GM23338 (cell line): Measurements from ENCODE around the gene SNHG17. TPM values are rescaled to one million over a fixed set of nuclear protein-coding genes. Genes with fewer than 3 reads are reported as not detected.

Experiments used
- ATAC-seq: fragments of 200-7000 bp; cut with Tn5 transposase; 3 replicates; pipeline ENCODE4 v1.9.1; 2020
- DNase-seq: peaks from one replicate; pipeline ENCODE4 v3.0.0-alpha.2; 2015; ENCODE audit warnings: low spot score
- H2AFZ ChIP-seq: fragments of 200-600 bp; sonication (generic); 2 replicates; pipeline ENCODE4 v1.8.0; 2016; ENCODE audit warnings: antibody characterized with exemption, mild to moderate bottlenecking, moderate library complexity
- H3F3A ChIP-seq: fragments of 200-600 bp; sonication (generic); replicated peaks from 2 replicates; pipeline ENCODE4 v1.8.0; 2017; ENCODE audit warnings: antibody characterized with exemption, mixed run types, low read depth
- H3K27ac ChIP-seq: fragments of 200-600 bp; sonication (generic); 2 replicates; pipeline ENCODE4 v1.6.1; 2016; ENCODE audit warnings: low read depth
- H3K27me3 ChIP-seq: fragments of 200-600 bp; sonication (generic); 2 replicates; pipeline ENCODE4 v1.8.0; 2016; ENCODE audit warnings: mild to moderate bottlenecking, mixed run types, moderate library complexity; ENCODE audit not compliant: insufficient read depth
- H3K36me3 ChIP-seq: fragments of 200-600 bp; sonication (generic); 2 replicates; pipeline ENCODE4 v1.8.0; 2016; ENCODE audit warnings: mild to moderate bottlenecking; ENCODE audit not compliant: insufficient read depth
- H3K4me1 ChIP-seq: fragments of 200-600 bp; sonication (generic); 2 replicates; pipeline ENCODE4 v1.8.0; 2016; ENCODE audit warnings: mild to moderate bottlenecking, moderate library complexity; ENCODE audit not compliant: insufficient read depth
- H3K4me2 ChIP-seq: fragments of 200-600 bp; sonication (generic); 2 replicates; pipeline ENCODE4 v1.7.1; 2017; ENCODE audit warnings: mixed run types
- H3K4me3 ChIP-seq: fragments of 200-600 bp; sonication (generic); 2 replicates; pipeline ENCODE4 v1.6.1; 2016; ENCODE audit warnings: mixed run types
- H3K79me2 ChIP-seq: fragments of 200-600 bp; sonication (generic); replicated peaks from 2 replicates; pipeline ENCODE4 v1.8.0; 2017; ENCODE audit warnings: mild to moderate bottlenecking; ENCODE audit not compliant: insufficient read depth
- H3K9me2 ChIP-seq: fragments of 200-600 bp; sonication (generic); 2 replicates; pipeline ENCODE4 v1.8.0; 2017; ENCODE audit not compliant: insufficient read depth
- H4K20me1 ChIP-seq: fragments of 200-600 bp; sonication (generic); replicated peaks from 2 replicates; pipeline ENCODE4 v1.8.0; 2017; ENCODE audit warnings: mild to moderate bottlenecking; ENCODE audit not compliant: insufficient read depth
- H3K27ac Mint-ChIP-seq: 2 replicates; pipeline ENCODE4 v1.8.0; 2020; ENCODE audit warnings: inconsistent platforms, mild to moderate bottlenecking, moderate library complexity, mixed read lengths
- H3K27me3 Mint-ChIP-seq: 3 replicates; pipeline ENCODE4 v1.8.0; 2022; ENCODE audit warnings: low read depth, mild to moderate bottlenecking, moderate library complexity, mixed read lengths, inconsistent platforms; ENCODE audit not compliant: insufficient read depth, poor library complexity
- H3K36me3 Mint-ChIP-seq: 3 replicates; pipeline ENCODE4 v1.8.0; 2021; ENCODE audit warnings: low read depth, mild to moderate bottlenecking, inconsistent platforms, moderate library complexity, mixed read lengths
- H3K4me1 Mint-ChIP-seq: 3 replicates; pipeline ENCODE4 v1.8.0; 2020; ENCODE audit warnings: mild to moderate bottlenecking, inconsistent platforms, mixed read lengths
- H3K4me3 Mint-ChIP-seq: 3 replicates; pipeline ENCODE4 v1.8.0; 2021; ENCODE audit warnings: moderate library complexity, mild to moderate bottlenecking, inconsistent platforms, mixed read lengths
- H3K9me3 Mint-ChIP-seq: 3 replicates; pipeline ENCODE4 v1.8.0; 2020; ENCODE audit warnings: moderate library complexity, mild to moderate bottlenecking, inconsistent platforms, mixed read lengths
- CREB1 ChIP-seq: fragments of 250-450 bp; sonication (Bioruptor Pico); IDR thresholded peaks from 2 replicates; pipeline ENCODE4 v1.5.0; 2020; ENCODE audit warnings: low read depth, mild to moderate bottlenecking, moderate library complexity
- CTCF ChIP-seq, 2 experiments: fragments of 200-600 bp in 1 of 2; sonication (generic) in 1 of 2; conservative IDR thresholded peaks; 2 replicates each; pipeline versions ENCODE4 v1.5.1 to v1.6.1; 2016 to 2017; ENCODE audit warnings: antibody characterized with exemption in 2 of 2, low read depth in 2 of 2, mild to moderate bottlenecking in 2 of 2, moderate library complexity in 1 of 2
- ETS1 ChIP-seq: IDR thresholded peaks from 2 replicates; pipeline ENCODE4 v1.6.1; 2016; ENCODE audit warnings: antibody characterized with exemption
- EZH2phosphoT487 ChIP-seq: fragments of 200-600 bp; sonication (generic); IDR thresholded peaks from one replicate; pipeline ENCODE4 v1.8.1; 2018; ENCODE audit warnings: antibody characterized with exemption; ENCODE audit not compliant: unreplicated experiment
- JUNB ChIP-seq: IDR thresholded peaks from one replicate; pipeline ENCODE4 v1.6.1; 2016; ENCODE audit warnings: antibody characterized with exemption; ENCODE audit not compliant: unreplicated experiment
- NANOG ChIP-seq: IDR thresholded peaks from 2 replicates; pipeline ENCODE4 v1.6.1; 2016; ENCODE audit warnings: antibody characterized with exemption, borderline replicate concordance
- POLR2AphosphoS5 ChIP-seq: IDR thresholded peaks from 2 replicates; pipeline ENCODE4 v1.6.1; 2016; ENCODE audit warnings: antibody characterized with exemption, low read depth
- STAT1 ChIP-seq: IDR thresholded peaks from one replicate; pipeline ENCODE4 v1.6.1; 2016; ENCODE audit warnings: antibody characterized with exemption; ENCODE audit not compliant: unreplicated experiment
- ZNF114 ChIP-seq: fragments of 250-450 bp; sonication (Bioruptor Pico); IDR thresholded peaks from 2 replicates; pipeline ENCODE4 v1.5.0; 2020; ENCODE audit warnings: mild to moderate bottlenecking, moderate library complexity
- ZNF331 ChIP-seq: fragments of 250-450 bp; sonication (Bioruptor Pico); IDR thresholded peaks from 2 replicates; pipeline ENCODE4 v1.5.0; 2020; ENCODE audit warnings: low read depth, mild to moderate bottlenecking, moderate library complexity
- polyA plus RNA-seq: library from polyadenylated mRNA; unstranded; fragments of >200 nt; fragmentation: Nextera tagmentation; extraction: Ambion mirVana; gene quantifications from 2 replicates; pipeline ENCODE4 v1.2.1, GENCODE V29; 2016
- total RNA-seq: library from RNA; depleted of rRNA; stranded (reverse); fragments of >200 nt; shearing (Covaris generic); gene quantifications from 2 replicates; pipeline ENCODE4 v1.2.3, GENCODE V29; 2014
- TF ChIP-seq, protein P1 (sequence below): IDR thresholded peaks from one replicate; pipeline ENCODE4 v1.6.1; 2018; ENCODE audit warnings: antibody characterized with exemption; ENCODE audit not compliant: unreplicated experiment
- TF ChIP-seq, protein P2 (sequence below): fragments of 250-450 bp; sonication (Bioruptor Pico); IDR thresholded peaks from 2 replicates; pipeline ENCODE4 v1.5.0; 2020; ENCODE audit warnings: mild to moderate bottlenecking, moderate library complexity

SNHG17 gene
- total and polyA plus RNA-seq, 2 experiments from 2014 or later = 25.4 to 76.1 TPM

DNA sequence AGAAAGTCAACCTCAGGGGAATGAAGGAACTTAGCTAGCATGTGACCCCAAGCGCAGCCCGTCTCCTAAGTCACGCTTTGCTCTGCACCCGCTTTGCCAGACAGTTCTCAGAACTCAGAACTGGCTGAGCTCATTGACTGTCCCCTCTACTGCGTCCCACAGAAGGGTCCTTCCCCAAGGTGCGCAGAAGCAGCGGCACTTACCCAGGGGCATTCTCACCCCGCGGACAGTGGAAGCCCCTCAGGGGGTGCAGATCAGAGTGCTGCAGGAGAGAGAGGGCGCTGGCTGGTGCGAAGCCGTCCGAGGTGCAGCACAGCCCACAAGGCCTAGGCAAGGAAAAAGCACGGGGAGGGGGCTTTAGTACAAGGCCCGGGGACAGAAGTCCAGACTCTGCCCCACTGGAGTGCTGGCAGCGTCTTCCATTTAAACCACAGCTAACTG, 807 bp downstream of the SNHG17 start (continued):
- TF ChIP-seq JUNB = no peak

DNA sequence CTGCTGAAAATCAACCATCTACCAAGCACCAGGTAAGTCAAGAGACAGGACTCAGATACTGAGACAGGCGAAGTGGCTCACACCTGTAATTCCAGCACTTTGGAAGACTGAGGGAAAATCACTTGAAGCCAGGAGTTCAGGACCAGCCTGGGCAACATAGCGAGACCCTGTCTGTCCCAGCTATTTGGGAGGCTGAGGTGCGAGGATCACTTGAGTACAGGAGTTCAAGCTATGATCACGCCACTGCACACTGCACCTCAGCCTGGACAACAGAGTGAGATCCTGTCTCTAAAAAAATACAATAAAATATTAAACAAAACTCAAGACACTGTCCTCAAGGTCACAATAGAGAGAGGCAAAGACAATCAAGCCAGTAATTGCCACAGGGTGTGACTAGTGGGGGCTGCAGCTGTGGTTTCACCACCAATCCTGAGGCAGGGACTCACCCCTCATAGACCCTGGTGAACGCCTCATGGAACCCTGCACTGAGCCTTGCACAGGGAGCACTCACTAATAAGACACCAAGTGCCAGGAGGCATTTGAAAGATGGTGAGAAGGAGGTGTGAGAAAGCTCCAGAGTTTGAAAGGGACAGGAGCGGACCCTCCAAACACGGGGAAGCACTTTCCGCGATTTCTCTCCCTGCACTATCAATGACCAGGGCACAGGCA, 1.7 kb downstream of the SNHG17 start:
- Histone ChIP-seq H3K4me3 (peak overlapping the region; percentile 99), H3K4me1 (peaks cover 6% of the 10 kb centered on the region; the same call in 1 of the 2 replicates), H3K27me3 (no peaks in the 10 kb centered on the region), H2AFZ (no peak overlapping the region), H3K9me2 (no peaks in the 10 kb centered on the region), H3F3A (0 out of 2 replicates have a peak, but pooled peaks cover 2% of the 10 kb centered on the region), H4K20me1 (peaks cover 33% of the 10 kb centered on the region), H3K4me2 (peak overlapping the region; percentile 100), H3K79me2 (peaks cover 66% of the 10 kb centered on the region), H3K36me3 (peaks cover 54% of the 10 kb centered on the region), H3K27ac (peak overlapping the region; percentile 73; the same call in 1 of the 2 replicates)
- ATAC-seq (no peak), DNase-seq (no peak)
- H3K27ac Mint-ChIP-seq = peak overlapping the region; percentile 98
- H3K4me1 Mint-ChIP-seq = peaks cover 24% of the 10 kb centered on the region
- peak overlapping the region; percentile 97 for H3K4me3 Mint-ChIP-seq
- peaks cover 33% of the 10 kb centered on the region for H3K27me3 Mint-ChIP-seq
- H3K36me3 Mint-ChIP-seq = peaks cover 67% of the 10 kb centered on the region
- H3K9me3 Mint-ChIP-seq = peaks cover 6% of the 10 kb centered on the region; the same call in 2 of the 3 replicates
- no peak for TF ChIP-seq STAT1
- no peak for TF ChIP-seq ETS1
- TF ChIP-seq CTCF (conservative IDR thresholded peaks at IDR 0.05; ENCODE audit: low read depth in 2 of 2) = no peak
- no peak for TF ChIP-seq JUNB
- TF ChIP-seq NANOG = no peak
- TF ChIP-seq EZH2phosphoT487 = no peak
- TF ChIP-seq POLR2AphosphoS5 = no peak
- TF ChIP-seq, protein P1, sequence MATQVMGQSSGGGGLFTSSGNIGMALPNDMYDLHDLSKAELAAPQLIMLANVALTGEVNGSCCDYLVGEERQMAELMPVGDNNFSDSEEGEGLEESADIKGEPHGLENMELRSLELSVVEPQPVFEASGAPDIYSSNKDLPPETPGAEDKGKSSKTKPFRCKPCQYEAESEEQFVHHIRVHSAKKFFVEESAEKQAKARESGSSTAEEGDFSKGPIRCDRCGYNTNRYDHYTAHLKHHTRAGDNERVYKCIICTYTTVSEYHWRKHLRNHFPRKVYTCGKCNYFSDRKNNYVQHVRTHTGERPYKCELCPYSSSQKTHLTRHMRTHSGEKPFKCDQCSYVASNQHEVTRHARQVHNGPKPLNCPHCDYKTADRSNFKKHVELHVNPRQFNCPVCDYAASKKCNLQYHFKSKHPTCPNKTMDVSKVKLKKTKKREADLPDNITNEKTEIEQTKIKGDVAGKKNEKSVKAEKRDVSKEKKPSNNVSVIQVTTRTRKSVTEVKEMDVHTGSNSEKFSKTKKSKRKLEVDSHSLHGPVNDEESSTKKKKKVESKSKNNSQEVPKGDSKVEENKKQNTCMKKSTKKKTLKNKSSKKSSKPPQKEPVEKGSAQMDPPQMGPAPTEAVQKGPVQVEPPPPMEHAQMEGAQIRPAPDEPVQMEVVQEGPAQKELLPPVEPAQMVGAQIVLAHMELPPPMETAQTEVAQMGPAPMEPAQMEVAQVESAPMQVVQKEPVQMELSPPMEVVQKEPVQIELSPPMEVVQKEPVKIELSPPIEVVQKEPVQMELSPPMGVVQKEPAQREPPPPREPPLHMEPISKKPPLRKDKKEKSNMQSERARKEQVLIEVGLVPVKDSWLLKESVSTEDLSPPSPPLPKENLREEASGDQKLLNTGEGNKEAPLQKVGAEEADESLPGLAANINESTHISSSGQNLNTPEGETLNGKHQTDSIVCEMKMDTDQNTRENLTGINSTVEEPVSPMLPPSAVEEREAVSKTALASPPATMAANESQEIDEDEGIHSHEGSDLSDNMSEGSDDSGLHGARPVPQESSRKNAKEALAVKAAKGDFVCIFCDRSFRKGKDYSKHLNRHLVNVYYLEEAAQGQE = no peak
- TF ChIP-seq, protein P2, sequence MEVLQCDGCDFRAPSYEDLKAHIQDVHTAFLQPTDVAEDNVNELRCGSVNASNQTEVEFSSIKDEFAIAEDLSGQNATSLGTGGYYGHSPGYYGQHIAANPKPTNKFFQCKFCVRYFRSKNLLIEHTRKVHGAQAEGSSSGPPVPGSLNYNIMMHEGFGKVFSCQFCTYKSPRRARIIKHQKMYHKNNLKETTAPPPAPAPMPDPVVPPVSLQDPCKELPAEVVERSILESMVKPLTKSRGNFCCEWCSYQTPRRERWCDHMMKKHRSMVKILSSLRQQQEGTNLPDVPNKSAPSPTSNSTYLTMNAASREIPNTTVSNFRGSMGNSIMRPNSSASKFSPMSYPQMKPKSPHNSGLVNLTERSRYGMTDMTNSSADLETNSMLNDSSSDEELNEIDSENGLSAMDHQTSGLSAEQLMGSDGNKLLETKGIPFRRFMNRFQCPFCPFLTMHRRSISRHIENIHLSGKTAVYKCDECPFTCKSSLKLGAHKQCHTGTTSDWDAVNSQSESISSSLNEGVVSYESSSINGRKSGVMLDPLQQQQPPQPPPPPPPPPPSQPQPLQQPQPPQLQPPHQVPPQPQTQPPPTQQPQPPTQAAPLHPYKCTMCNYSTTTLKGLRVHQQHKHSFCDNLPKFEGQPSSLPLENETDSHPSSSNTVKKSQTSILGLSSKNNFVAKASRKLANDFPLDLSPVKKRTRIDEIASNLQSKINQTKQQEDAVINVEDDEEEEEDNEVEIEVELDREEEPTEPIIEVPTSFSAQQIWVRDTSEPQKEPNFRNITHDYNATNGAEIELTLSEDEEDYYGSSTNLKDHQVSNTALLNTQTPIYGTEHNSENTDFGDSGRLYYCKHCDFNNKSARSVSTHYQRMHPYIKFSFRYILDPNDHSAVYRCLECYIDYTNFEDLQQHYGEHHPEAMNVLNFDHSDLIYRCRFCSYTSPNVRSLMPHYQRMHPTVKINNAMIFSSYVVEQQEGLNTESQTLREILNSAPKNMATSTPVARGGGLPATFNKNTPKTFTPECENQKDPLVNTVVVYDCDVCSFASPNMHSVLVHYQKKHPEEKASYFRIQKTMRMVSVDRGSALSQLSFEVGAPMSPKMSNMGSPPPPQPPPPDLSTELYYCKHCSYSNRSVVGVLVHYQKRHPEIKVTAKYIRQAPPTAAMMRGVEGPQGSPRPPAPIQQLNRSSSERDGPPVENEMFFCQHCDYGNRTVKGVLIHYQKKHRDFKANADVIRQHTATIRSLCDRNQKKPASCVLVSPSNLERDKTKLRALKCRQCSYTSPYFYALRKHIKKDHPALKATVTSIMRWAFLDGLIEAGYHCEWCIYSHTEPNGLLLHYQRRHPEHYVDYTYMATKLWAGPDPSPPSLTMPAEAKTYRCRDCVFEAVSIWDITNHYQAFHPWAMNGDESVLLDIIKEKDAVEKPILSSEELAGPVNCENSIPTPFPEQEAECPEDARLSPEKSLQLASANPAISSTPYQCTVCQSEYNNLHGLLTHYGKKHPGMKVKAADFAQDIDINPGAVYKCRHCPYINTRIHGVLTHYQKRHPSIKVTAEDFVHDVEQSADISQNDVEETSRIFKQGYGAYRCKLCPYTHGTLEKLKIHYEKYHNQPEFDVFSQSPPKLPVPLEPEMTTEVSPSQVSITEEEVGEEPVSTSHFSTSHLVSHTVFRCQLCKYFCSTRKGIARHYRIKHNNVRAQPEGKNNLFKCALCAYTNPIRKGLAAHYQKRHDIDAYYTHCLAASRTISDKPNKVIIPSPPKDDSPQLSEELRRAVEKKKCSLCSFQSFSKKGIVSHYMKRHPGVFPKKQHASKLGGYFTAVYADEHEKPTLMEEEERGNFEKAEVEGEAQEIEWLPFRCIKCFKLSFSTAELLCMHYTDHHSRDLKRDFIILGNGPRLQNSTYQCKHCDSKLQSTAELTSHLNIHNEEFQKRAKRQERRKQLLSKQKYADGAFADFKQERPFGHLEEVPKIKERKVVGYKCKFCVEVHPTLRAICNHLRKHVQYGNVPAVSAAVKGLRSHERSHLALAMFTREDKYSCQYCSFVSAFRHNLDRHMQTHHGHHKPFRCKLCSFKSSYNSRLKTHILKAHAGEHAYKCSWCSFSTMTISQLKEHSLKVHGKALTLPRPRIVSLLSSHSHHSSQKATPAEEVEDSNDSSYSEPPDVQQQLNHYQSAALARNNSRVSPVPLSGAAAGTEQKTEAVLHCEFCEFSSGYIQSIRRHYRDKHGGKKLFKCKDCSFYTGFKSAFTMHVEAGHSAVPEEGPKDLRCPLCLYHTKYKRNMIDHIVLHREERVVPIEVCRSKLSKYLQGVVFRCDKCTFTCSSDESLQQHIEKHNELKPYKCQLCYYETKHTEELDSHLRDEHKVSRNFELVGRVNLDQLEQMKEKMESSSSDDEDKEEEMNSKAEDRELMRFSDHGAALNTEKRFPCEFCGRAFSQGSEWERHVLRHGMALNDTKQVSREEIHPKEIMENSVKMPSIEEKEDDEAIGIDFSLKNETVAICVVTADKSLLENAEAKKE (CRISPR knock-in tag) = no peak
- TF ChIP-seq ZNF331 = no peak
- TF ChIP-seq CREB1 = no peak
- TF ChIP-seq ZNF114 = no peak
